ENCODE data around the gene TSHZ2. TPM values are rescaled to one million over a fixed set of nuclear protein-coding genes. Genes with fewer than 3 reads are reported as not detected.

The TSHZ2 gene
- total RNA-seq, 1 experiment from 2014 or later = 1.4 TPM

DNA sequence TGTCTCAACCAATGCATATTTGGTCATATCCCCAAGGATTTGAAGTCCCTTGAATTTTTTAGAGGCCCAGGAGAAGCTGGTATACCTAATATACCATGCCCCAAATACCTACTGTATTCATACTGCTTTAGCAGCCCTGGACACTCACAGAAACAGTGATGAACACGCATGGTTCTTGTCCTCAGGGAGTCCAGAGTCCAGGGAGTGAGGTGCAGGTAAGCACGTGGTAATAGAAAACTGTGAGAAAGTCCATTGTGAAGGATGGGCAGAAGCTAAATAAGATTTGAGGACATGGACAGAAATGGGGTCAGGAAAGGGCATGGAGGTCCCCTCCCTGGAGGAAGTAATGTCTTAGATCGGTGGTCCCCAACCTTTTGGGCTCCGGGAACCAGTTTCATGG lies 85.4 kb downstream of the TSHZ2 start:
- DNase-seq (ENCODE audit: low spot score) = no peak

DNA sequence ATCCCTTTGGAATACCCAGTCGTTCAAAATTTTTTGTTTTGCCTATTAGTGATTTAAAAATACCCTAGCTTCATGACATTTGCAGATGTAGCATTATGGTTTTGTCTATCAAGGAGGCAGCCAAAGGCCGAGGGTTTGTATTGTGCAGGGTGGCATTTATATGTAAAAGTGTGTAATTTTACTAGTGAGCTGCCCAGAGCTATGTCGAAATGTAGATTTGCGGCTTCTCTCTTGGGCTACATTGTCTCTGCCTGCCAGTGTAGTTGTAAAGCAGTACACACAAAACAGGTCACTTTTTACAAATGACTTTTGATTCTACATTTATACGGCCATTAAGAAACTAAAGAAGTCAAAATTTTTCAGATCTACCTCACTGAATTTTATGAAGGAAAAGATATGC lies 87.7 kb downstream of the TSHZ2 start:
- DNase-seq (ENCODE audit: low spot score) = no peak

DNA sequence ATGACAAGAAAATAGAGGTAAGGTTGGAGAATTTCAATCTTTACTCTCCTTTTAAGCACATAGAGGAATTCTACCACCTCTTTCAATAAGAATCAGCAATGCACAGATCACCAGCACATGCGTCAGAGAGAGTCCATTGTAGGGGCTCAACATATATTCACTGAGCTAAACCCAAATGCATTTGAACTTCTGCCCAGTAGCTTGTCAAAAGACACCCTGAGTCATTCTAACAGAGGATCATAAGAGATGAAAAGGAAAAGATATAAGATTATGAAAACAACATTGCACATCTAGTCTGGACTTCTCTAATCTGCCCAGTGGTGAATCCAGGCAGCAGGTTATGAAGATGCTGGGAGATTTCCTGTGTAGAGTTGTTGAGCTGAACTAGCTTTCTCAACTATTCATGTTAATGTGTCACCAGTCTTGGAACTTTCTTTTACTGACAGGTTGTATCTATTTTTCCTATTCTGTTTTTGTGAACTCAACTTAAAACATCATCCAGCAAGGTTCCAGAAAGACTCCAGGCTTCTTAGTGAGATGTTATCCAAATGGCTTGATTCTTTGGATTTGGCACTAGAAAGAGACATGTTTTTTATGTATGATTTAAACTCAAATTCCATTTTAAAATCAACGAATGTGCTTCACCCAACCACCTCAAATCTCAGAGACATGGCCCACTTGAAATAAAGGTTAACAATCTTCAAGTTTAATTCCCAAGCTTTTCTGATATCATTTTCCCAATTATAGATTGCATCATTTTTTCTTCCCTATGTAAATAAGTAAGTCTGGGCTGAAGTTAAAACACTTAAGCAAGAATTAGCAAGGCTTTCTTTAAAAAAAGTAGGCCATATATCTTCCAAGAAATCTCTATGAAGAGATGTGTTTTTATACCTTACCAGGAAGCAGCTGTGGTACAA lies 89.3 kb downstream of the TSHZ2 start:
- DNase-seq (ENCODE audit: low spot score) = no peak

DNA sequence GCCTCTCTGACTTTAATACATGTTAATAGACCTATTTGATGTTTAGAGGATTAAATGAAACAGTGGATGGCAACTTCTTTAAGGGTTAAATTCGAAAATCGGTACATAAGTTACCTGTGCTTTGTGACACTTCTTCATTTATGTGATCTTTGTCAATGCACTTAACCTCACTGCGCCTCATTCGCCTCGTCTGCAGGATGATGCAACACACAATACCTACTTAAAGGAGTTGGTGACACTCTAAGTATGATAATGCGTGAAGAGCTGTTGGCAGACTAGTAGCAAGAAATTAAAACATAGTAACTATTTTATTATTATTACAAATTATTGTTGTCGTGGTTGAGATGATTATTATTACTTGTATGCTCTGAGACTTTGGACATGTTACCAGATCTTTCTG lies 92.8 kb downstream of the TSHZ2 start:
- no peak for DNase-seq (ENCODE audit: low spot score)

DNA sequence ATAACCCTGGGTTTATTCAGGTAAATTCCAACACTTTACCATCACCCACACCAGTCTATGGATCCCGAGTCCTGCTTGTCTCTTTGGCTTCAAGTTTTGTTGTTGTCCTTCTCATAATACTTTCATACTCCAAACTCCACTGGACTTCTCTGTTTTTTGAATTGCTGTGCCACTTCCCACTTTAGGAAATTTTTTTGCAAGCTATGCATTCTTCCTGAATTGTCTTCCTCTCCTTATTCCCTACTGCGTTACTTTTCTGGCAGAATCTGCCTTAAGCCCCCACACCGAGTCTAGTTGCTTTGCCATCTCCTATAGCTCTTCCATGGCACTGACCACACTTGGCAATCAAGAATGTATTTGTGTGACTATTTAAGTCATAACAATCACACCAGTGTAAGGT lies 96.1 kb downstream of the TSHZ2 start:
- no peak for DNase-seq (ENCODE audit: low spot score)

DNA sequence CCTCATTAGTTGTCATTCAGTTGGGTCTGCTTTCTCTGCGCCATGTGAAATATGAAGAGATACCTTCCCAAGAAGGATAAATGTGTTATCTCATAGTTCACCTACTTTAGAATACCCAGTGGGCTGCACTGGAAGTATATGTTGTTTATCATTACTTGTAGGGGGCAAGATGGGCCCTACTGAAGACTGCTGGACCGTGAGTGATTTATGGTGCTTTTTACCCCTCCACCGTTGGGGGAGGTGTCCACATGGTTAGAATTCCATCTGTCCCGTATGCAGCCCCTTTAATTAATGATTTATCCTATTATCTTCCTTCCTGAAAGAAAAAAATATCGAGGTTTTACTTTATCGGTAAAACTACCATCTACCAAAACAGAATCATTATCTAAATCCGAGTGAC lies 97.0 kb downstream of the TSHZ2 start:
- no peak for DNase-seq (ENCODE audit: low spot score)

DNA sequence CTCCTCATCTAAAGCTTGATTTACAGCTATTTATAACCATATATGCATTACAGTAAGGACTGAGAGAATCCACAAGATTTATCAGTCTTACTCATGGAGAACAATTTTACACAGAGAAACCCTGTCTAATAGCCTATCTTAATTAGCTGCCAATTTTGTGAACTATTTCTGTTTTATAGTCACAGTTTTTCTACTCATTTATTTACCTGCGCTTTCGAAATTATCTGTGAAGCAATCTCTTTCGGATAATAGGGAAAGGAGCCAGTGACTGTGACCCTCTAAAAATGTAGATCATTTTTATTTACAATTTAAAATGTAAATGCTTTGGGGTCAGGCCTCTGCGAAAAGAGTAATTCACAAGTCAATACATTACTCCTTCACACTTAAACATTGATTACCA lies 98.1 kb downstream of the TSHZ2 start:
- DNase-seq (ENCODE audit: low spot score) = no peak

DNA sequence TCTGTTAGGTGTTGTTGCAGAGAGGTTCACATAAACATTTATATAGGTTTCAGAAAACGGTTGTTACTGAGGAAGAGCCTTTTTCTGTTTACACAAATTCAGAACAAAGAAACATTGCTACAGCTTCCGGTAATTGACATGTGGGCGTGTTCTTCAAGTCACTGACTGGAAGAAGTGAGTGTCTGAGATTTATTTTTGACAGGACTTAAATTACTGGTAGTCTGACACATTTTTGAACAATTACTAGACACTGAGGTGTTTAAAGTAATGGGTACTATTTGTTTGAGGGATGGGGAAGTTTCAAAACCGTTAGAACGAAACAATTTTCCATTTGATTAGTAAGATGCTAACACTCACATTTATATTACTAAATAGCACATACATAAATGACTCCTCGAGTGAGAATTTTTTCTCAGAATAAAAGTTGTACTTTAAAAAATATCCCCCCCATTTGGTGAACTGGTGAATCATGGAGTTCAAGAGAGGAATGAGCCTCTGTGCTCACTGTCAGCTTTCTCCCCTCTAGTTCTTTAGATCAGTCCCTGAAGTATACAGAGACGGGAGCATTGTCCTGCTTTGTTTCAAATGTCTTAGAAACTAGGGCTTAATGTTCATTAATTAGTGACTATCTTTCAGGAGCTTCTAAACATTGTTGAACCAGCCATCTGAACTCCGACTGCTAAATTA lies 98.7 kb downstream of the TSHZ2 start:
- no peak for DNase-seq (ENCODE audit: low spot score)

DNA sequence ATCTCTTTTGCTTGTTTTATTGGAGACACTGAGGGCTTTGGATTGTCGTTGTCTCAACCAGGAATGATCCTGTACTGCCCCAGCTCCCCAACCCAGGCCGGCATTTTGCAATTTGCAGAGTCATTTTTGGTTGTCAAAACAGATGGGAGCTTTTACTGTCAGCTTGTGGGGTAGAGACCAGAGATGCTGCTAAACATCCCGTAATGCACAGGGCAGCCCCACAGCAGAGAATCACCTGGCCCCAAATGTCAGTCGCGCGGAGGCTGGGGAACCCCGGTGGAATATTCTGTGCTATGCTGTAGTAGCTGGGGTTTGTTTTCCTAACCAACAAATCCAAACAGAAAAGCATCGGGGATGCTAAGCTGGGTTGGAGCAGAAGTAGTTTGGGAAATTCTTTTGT lies 99.7 kb downstream of the TSHZ2 start:
- no peak for DNase-seq (ENCODE audit: low spot score)

DNA sequence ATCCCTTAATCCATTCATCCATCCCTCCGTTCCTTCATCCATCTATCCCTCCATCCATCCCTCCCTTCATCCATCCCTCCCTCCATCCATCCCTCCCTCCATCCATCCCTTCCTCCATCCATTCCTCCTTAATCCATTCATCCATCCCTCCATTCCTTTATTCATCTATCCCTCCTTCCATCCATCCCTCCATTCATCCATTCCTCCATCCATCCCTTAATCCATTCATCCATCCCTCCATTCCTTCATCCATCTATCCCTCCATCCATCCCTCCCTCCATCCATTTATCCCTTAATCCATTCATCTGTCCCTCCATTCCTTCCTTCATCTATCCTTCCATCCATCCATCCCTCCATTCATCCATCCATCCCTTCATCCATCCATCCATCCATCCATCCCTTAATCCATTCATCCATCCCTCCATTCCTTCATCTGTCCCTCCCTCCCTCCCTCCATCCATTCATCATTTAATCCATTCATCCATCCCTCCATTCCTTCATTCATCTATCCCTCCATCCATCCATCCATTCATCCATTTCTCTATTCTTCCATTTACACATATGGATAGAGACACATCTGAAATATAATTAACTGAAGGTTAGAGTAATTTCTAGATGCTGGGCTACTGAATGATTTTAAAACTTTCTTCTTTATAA lies 100.9 kb downstream of the TSHZ2 start:
- DNase-seq (ENCODE audit: low spot score) = no peak

DNA sequence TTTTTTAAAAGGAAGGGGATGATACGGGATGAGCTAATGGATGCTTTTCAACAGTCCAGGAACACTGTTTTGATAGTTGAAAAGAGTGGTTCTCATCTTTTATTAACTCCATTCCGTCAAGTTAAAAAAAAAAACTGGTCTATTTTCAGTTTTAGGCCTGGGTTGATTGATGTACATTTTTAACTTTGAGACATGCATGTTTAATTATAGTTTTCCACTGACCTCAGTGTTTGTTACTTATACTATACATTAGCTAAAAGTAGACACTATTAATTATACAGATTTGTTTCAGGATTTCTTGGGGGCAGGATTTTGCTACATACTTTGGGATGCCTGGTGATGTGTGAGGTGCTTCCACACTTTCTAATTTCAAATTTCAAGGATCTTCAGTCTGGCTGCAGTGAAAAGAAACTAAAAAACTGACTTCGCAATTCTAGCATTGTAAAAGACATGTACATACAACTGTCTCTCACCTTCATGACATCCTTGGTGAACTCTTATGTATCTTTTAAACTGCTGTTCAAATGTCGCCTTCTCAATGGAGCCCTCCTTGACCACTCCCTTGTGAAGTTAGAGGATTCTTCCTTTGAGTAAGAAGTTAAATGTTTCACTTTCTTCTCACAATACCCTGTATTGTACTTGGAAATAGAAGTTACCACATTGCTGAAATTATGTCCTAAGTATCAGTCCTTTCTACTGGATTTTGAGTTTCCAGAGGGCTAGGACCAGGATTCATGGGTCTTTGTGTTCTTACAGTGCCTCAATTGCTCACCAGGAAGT lies 101.7 kb downstream of the TSHZ2 start:
- DNase-seq (ENCODE audit: low spot score) = no peak

DNA sequence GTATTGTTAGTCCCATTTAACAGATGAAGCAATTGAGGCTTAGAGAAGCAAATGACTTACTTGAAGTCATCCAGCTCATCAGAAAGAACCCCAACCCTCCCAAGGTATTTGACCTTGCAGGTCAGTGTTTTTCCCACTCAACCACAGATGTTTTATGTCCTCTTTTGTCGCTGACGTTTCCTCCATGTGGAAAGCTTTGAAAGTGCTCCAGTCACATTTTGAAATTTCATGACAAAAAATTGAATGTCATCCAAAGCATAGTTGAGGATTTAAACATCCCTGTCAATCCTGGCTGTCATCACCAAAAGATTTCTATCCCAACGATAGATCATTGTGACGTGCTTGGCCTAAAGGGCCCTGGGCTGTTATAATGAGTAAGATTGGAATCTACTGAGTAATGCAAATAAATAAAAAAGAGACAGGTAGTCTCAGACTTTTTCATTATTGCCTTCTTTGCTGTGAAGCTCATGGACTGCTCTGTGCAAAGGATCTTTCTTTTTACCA lies 102.7 kb downstream of the TSHZ2 start:
- no peak for DNase-seq (ENCODE audit: low spot score)

DNA sequence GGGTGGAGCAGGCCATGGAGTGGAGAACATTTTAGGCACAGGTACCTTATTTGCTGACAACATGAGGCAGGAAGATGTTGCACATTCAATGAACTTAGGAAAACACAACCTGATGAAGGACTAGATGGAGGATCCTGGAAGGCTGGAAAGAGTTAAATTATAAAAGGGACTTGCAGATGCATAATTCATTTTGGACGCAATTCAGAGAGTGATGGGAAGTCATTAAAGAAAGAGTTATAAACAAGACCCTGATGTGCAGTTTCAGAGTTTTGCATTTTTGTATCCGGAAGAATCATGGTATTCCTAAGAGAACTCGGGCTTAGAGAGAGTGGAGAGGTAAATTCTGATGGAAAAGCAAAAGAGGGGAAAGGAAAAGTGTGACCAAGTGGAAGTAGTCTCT lies 104.5 kb downstream of the TSHZ2 start:
- no peak for DNase-seq (ENCODE audit: low spot score)

DNA sequence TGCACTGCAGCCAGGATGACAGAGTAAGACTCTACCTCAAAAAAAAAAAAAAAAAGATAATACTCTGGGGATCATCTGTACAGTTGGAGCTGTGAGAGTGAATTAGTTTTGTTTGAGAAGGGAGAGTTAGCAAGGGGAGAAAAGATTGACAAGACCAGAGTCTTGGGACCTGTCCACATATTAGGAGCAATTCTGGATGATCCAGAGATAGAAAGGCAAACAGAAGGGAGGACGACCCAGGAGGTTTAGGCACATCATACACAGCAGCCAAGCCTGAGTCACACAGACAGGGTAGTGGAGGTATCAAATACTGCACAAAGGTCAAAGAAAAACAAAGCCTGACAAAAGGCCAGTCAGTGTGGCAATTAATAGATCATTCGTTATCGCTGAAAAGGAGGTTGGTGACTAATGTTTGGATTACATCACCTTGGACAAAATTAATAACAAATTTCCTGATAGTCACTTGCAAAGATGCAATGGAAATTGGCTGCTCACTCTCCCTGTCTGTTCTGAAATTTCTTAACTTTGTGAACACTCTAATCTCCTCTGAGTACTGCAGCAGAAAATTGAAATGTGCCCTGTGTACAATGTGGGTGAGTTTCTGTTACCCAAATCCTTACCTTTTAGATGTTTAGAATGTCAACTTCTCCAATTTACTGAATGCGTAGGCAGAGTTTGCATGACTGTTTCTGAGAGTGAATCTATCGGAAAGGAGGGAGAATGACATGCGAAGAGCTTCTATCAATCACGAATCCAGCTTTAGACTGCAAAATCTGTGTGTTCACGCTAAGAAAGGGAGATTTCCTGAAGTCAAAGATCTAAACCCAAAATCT lies 105.4 kb downstream of the TSHZ2 start:
- no peak for DNase-seq (ENCODE audit: low spot score)

DNA sequence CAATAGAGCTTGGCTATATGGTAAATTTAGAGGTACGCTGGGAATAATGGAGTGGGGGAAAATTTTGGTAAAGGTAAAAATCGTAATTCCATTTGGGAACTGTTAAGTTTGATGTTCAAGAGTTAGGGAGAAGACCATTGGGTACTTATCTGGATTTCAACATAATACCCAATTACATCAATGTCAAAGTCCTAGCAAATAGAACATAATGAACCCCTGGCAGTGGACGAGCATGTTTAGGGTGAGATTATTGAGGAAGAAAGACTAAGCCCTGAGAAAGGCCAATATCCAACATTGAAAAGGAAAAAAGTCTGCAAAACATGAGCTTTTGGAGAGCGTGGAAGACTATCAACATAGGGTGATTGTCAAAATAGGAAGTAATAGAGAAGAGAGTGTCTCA lies 106.6 kb downstream of the TSHZ2 start:
- no peak for DNase-seq (ENCODE audit: low spot score)

DNA sequence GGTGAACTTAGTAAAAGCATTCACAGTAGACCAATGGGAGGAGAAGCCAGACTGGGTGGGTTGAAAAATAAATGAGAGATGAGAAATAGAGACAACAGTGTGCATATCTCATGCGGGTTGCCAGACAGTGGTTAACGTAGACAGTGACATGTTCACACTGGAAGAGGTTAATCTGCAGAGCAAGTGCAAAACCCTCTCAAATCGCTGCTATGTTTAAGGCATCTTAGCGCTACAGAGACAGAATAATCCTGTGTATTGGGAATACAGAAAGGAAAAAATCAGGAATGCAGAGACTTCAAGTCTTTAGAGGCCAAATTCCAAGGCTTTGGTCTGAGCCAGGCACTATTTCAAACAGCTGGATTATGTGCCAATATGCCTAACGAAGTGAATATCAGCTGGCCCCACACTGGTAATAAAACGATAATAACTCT lies 107.1 kb downstream of the TSHZ2 start:
- no peak for DNase-seq (ENCODE audit: low spot score)

DNA sequence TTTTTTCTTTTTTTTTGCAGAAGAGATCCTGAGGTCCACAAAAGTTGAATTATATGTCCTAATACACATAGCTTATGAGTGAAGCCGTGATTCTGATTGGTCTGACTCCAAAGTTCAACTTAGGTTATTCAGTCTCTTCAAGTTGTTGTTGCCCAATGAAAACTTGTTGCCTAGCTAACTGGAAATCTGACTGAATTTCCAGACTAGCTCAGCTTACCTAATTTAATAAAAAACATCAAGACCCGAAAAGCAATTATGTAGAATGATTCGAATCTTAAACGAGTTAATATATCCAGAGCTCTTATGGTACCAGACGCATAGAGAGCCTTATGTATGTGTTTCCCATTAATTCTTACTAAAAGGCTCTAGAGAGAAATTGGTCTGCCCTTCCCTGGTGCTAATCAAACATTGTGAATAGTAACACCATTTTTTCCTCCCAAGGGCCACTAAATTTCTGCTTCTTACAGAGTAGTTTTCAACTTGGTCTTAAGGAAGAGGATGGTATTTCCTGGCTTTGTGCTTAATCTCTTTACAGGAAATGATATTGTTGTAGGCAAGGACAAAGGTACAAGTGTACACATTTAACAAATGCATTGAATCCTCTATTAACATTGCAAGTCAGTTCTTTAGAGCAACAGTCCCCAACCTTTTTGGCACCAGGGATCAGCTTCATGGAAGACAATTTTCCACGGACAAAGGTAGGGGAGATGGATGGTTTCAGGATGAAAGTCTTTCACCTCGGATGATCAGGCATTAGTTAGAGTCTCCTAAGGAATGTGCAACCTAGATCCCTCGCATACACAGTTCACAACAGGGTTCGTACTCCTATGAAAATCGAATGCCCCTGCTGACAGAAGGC lies 107.9 kb downstream of the TSHZ2 start:
- no peak for DNase-seq (ENCODE audit: low spot score)

DNA sequence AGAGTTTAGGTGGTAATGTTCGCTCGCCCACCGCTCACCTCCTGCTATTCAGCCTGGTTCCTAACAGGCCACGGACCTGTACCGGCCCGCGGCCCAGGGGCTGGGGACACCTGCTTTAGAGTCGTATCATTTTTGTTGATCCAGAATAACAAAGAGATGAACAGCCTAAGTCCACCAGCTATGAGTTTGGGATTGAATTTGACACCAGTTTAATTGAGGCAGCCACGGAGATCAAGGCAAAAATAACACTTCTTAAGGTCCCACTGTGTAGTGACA lies 108.5 kb downstream of the TSHZ2 start:
- DNase-seq (ENCODE audit: low spot score) = no peak

DNA sequence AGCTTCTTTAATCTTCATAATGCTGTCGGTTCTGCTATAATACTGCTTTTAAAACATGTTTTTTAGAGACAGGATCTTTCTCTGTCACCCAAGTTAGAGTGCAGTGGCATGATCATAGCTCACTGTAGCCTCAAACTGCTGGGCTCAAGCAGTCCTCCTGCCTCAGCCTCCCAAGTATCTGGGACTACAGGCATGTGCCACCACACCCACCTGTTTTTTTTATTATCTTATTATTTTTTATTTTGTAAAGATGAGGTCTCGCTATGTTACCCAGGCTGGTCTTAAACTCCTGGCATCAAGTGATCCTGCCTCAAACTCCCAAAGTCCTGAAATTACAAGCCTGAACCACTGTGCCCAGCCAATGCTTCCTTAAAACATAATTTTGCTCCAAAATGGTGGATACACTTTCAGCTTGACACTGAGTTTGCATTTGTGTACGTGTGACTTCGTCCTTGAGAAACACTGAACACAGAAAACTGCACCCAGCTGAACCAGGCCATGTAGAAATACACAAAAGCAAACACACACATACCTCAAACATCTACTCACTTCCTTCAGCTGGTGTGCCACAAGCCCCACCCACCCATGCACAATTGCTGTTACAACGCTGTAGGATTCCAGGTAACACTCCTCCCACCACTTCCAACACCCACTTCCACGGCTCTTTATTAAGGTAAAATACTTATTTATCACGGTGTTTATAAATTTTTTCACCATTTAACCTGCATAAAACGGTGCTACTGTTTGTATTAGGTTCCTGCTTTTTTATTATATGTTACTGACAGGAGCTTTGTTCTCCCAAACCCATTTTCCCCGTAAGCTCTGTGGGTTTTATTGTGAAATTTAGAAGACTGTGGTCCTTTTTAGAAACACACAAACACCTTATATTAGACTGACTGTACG lies 109.1 kb downstream of the TSHZ2 start:
- peak; percentile 88 for DNase-seq (ENCODE audit: low spot score)

Data from H4 (cell line).